Fibroblast of lung (primary cell): ENCODE measurements around the gene KDR.

Source experiments
- CTCF ChIP-seq, 2 donors: IDR thresholded peaks in 1 of 2; conservative IDR thresholded peaks in 1 of 2; 1 replicate in 1 of 2; 2 replicates in 1 of 2; pipeline ENCODE4 v1.5.1; 2011 to 2012; ENCODE audit warnings: low read length in 2 of 2, control low read depth in 1 of 2, inconsistent platforms in 1 of 2, low read depth in 1 of 2, mild to moderate bottlenecking in 1 of 2
- EZH2 ChIP-seq: IDR thresholded peaks from 2 replicates; pipeline ENCODE4 v1.5.1; 2012; ENCODE audit warnings: low read length, control low read depth, mild to moderate bottlenecking; ENCODE audit errors: missing control alignments

- TF ChIP-seq CTCF (conservative IDR thresholded peaks at IDR 0.05 in 1 of 2, IDR thresholded peaks at IDR 0.05 in 1 of 2; ENCODE audit: low read depth in 1 of 2, low read length in 2 of 2) (no peak), EZH2 (no peak)
Measured at GRCh38 chr4:55032788-55033187, 92.6 kb downstream of the KDR start.
